Prostate gland (tissue), 2 donors: Measurements from ENCODE around the gene SPRED2. TPM values are rescaled to one million over a fixed set of nuclear protein-coding genes. Genes with fewer than 3 reads are reported as not detected.

Experiments
- DNase-seq: peaks from one replicate; pipeline ENCODE4 v3.0.0-alpha.2; 2019; ENCODE audit warnings: low spot score
- H3K27ac ChIP-seq, 2 donors: fragments of 200-600 bp; sonication (generic); 2 replicates each; pipeline ENCODE4 v1.5.1; 2017 to 2019
- H3K27me3 ChIP-seq: fragments of 200-600 bp; sonication (generic); replicated peaks from 2 replicates; pipeline ENCODE4 v1.5.1; 2019; ENCODE audit not compliant: insufficient read depth
- H3K36me3 ChIP-seq, 2 donors: fragments of 200-600 bp; sonication (generic); 1 replicate in 1 of 2; 2 replicates in 1 of 2; pipeline versions ENCODE4 v1.5.1 to v1.8.1; 2017 to 2019
- H3K4me1 ChIP-seq: fragments of 200-600 bp; sonication (generic); replicated peaks from 2 replicates; pipeline ENCODE4 v1.5.1; 2019
- H3K4me3 ChIP-seq, 2 donors: fragments of 200-600 bp; sonication (generic); 2 replicates each; pipeline ENCODE4 v1.5.1; 2017 to 2019
- H3K9me3 ChIP-seq: fragments of 200-600 bp; sonication (generic); 2 replicates; pipeline ENCODE4 v1.5.1; 2017
- POLR2A ChIP-seq: fragments of 450-650 bp; IDR thresholded peaks from one replicate; pipeline ENCODE4 v1.6.1; 2016; ENCODE audit warnings: antibody characterized with exemption, mild to moderate bottlenecking
- POLR2AphosphoS5 ChIP-seq: sonication (generic); formaldehyde crosslinking; IDR thresholded peaks from one replicate; pipeline ENCODE4 v1.6.1; 2017; ENCODE audit warnings: antibody characterized with exemption
- WGBS: methylation state at CpG from one replicate; pipeline ENCODE4 v1.1.5; 2018; 5-methylcytosine and 5-hydroxymethylcytosine counted together
- intact Hi-C: fragments of 100-400 bp; cut with DNase I; formaldehyde crosslinking; loops from one replicate; pipeline ENCODE4 v1.14.2; 2022
- total RNA-seq, 2 donors: library from RNA; depleted of rRNA; stranded (reverse); fragments of >200 nt; gene quantifications; one replicate each; pipeline ENCODE4 v1.1.0, GENCODE V29; 2016
- TF ChIP-seq, protein P1 (sequence below), 4 experiments: fragments of 200-600 bp in 2 of 4; fragments of 450-650 bp in 2 of 4; sonication (generic) in 2 of 4; IDR thresholded peaks; 1 replicate in 3 of 4; 2 replicates in 1 of 4; pipeline ENCODE4 v1.5.1; 2016 to 2019; ENCODE audit warnings: antibody characterized with exemption in 4 of 4, mild to moderate bottlenecking in 2 of 4, moderate library complexity in 2 of 4

Gene SPRED2
- total RNA-seq, 2 donors from 2014 or later, result 23.7 to 27.1 TPM

DNA sequence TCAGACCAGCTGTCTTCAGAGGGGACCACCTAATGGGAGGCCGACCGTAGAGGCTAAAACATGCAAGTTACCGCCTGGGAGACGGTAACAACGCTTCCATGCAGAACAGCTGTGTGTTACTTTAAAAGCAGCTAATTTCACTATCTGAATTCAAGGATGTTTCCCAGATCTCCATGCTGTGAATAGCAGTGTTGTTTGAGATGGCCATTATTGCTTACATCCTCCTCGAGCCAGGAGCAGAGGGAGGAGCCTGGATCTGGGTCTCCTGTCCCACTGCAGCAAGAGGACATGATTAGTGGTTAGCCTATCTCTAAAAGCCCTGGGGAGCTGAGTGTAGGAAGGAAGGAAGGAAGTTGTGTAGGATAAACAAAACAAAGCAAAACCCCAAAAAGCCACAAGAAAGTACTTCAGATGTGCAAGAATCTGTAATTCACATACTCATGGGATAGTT lies 153.8 kb downstream of the SPRED2 start:
- Histone ChIP-seq H3K36me3 (no peaks in the 10 kb centered on the region), H3K27me3 (no peaks in the 10 kb centered on the region), H3K27ac (no peak overlapping the region), H3K4me3 (no peak overlapping the region), H3K9me3 (no peaks in the 10 kb centered on the region), H3K4me1 (no peaks in the 10 kb centered on the region)
- WGBS, result 79% methylated on average over 6 of the region's 6 CpGs
- TF ChIP-seq, protein P1, sequence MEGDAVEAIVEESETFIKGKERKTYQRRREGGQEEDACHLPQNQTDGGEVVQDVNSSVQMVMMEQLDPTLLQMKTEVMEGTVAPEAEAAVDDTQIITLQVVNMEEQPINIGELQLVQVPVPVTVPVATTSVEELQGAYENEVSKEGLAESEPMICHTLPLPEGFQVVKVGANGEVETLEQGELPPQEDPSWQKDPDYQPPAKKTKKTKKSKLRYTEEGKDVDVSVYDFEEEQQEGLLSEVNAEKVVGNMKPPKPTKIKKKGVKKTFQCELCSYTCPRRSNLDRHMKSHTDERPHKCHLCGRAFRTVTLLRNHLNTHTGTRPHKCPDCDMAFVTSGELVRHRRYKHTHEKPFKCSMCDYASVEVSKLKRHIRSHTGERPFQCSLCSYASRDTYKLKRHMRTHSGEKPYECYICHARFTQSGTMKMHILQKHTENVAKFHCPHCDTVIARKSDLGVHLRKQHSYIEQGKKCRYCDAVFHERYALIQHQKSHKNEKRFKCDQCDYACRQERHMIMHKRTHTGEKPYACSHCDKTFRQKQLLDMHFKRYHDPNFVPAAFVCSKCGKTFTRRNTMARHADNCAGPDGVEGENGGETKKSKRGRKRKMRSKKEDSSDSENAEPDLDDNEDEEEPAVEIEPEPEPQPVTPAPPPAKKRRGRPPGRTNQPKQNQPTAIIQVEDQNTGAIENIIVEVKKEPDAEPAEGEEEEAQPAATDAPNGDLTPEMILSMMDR (IDR thresholded peaks at IDR 0.05), result no peak
- no peak for TF ChIP-seq POLR2A
- no peak for TF ChIP-seq POLR2AphosphoS5
- no peak for DNase-seq
- intact Hi-C loops, result no loop called here

DNA sequence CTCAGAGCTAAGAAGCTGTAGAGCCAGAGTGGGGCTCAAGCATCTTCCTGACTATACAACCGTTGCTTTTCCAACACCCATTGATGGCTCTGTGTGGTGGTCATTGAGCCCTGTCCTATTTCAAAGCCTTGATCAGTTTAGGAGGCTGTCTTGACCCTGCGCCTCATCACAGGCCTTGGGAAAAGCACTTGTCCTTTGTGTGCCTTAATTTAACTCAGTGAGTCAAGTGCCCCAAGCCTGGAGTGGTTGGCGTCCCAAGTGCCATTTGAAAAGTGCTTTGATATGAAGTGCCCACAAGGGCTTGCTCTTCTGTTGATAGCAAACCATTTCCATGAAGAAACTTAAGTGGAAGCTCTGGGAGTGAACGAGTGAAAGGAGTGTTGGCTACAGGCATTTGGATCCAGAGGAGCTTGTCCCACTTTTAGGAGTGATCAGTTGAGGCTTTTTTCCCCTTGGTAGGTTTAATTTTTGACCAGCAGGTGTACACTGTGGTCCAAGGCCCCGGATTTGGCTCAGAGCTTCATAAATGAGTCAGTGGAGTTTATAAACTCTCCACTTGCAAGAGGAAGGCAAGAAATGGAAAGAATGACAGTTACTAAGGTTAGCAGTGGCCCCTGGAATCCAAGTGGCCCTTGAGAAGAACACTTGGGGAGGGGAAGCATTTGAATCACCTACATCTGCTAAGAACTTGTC lies 154.5 kb downstream of the SPRED2 start:
- H3K36me3 ChIP-seq, result no peaks in the 10 kb centered on the region
- no peak for DNase-seq
- no peaks in the 10 kb centered on the region for H3K9me3 ChIP-seq
- H3K27me3 ChIP-seq, result no peaks in the 10 kb centered on the region
- intact Hi-C loops, result no loop called here
- 82% methylated on average over 5 of the region's 5 CpGs for WGBS
- no peak for TF ChIP-seq POLR2A
- TF ChIP-seq, protein P1 (IDR thresholded peaks at IDR 0.05), result no peak
- no peak for TF ChIP-seq POLR2AphosphoS5
- no peak overlapping the region for H3K27ac ChIP-seq
- no peaks in the 10 kb centered on the region for H3K4me1 ChIP-seq
- H3K4me3 ChIP-seq, result no peak overlapping the region

DNA sequence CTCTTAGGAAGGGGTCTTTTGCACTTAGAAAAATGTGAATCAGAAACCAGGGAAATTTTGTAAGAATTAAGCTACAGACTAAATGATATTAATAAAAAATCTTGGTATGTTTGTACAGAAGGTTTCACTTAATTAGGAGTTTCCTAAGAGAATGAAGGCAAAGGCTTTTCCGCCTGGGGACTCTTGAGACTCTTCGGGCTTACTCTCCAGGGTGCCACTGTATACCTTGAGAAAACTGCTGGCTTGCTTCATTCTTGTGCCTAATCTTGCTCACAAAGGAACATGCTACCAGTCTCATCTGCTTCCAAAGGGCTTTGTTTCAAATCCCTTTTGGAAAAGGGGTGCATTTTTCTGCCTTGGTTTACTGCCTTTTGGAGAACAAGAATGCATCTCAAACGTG lies 155.3 kb downstream of the SPRED2 start:
- H3K36me3 ChIP-seq, result no peaks in the 10 kb centered on the region
- 74% methylated on average over 3 of the region's 3 CpGs for WGBS
- no peaks in the 10 kb centered on the region for H3K4me1 ChIP-seq
- no peak overlapping the region for H3K4me3 ChIP-seq
- DNase-seq, result no peak
- no peak for TF ChIP-seq POLR2A
- TF ChIP-seq, protein P1 (IDR thresholded peaks at IDR 0.05), result no peak
- TF ChIP-seq POLR2AphosphoS5, result no peak
- intact Hi-C loops, result no loop called here
- no peaks in the 10 kb centered on the region for H3K27me3 ChIP-seq
- H3K27ac ChIP-seq, result no peak overlapping the region
- no peaks in the 10 kb centered on the region for H3K9me3 ChIP-seq

DNA sequence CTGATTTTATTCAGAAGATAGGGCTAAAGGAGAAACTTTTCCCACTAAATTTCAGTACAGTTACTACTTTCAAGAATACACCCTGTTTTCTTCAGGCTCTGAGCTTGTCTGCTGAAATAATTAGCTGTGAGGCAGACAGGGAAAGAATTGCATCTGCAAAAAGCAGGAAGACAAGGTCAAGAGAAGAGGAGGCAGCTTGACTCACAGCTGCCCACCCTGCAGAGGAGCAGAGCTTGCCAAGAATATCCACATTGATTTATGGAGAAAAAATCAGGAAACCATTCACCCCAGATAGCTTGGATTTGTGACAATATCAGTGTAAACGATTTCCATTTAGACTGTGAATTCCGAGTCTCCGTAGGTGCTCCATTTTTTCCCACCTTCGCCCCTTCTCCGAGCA lies 155.8 kb downstream of the SPRED2 start:
- H3K36me3 ChIP-seq, result no peaks in the 10 kb centered on the region
- H3K4me3 ChIP-seq, result no peak overlapping the region
- WGBS, result 58% methylated on average over 5 of the region's 5 CpGs
- intact Hi-C loops, result no loop called here
- H3K27ac ChIP-seq, result no peak overlapping the region
- no peaks in the 10 kb centered on the region for H3K4me1 ChIP-seq
- no peaks in the 10 kb centered on the region for H3K9me3 ChIP-seq
- DNase-seq, result no peak
- no peaks in the 10 kb centered on the region for H3K27me3 ChIP-seq
- TF ChIP-seq POLR2A (no peak), POLR2AphosphoS5 (no peak)

DNA sequence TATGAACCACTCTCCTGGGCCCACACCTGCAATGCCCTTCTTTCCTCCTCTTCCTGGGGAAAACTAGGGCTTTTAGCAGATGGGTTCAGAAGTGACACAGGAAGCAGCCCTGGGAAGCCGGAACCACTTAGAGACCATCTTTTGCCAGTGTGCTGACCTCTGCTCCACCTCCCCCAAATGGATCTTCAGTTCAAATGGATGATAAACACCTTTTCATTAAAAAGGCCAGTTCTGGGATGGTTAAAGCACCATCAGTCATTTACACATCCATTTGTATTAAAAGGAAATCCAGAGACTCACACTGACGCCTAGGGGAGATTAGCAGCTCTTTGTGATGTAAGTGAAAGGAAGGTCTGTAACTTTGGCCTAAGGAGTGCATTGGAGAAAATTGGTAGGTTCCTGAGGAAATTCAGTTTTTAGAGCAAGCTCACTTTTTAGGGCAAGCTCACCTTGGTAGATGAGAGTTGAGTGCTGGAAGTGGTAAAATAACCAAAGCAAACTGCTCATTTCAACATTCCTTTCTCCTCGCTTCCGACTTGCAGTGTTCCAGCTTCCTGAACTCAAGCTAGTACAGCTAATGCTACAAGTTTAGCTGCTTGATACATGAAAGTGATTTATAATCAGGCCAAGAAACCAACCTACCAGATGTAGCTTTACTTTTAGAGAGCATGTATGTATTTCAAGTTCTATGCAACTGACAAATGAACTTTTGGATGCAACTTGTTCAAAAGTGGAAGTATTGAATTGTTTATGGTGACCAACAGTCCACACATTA lies 157.1 kb downstream of the SPRED2 start:
- 44% methylated on average over 4 of the region's 4 CpGs for WGBS
- no peak overlapping the region for H3K4me3 ChIP-seq
- no peaks in the 10 kb centered on the region for H3K27me3 ChIP-seq
- DNase-seq, result no peak
- H3K36me3 ChIP-seq, result peaks cover 0 to 3% of the 10 kb centered on the region in 2 donors
- no peak overlapping the region for H3K27ac ChIP-seq
- no peaks in the 10 kb centered on the region for H3K9me3 ChIP-seq
- intact Hi-C loops, result no loop called here
- no peaks in the 10 kb centered on the region for H3K4me1 ChIP-seq
- no peak for TF ChIP-seq POLR2AphosphoS5
- TF ChIP-seq POLR2A, result no peak
- TF ChIP-seq, protein P1 (IDR thresholded peaks at IDR 0.05), result no peak
